HCT116 (cell line): ENCODE measurements around the gene IL31RA. TPM values are rescaled to one million over a fixed set of nuclear protein-coding genes. Genes with fewer than 3 reads are reported as not detected.

Experiments
- ATAC-seq: fragments of 200-7000 bp; cut with Tn5 transposase; 2 replicates; pipeline ENCODE4 v1.9.1; 2020; ENCODE audit warnings: mild to moderate bottlenecking, moderate library complexity
- BruUV-seq: library from RNA; stranded (reverse); fragments of 400-500 nt; replicated peaks from 2 replicates; lab custom pipeline; 2021; lab: Mats Ljungman, UMichigan
- CTCF ChIA-PET: fragments of 300-600 bp; sonication (Branson Sonifier 250); formaldehyde crosslinking; loops from one replicate; lab custom pipeline; 2021; ENCODE audit warnings: antibody characterized with exemption; lab: Charles Lee
- POLR2A ChIA-PET: fragments of 300-600, 350-600 bp; sonication (Branson Sonifier 250); formaldehyde crosslinking; loops from one replicate; lab custom pipeline; 2021; ENCODE audit warnings: antibody characterized with exemption; lab: Charles Lee
- RAD21 ChIA-PET, 2 experiments: fragments of 300-600 bp; sonication (Branson Sonifier 250); formaldehyde crosslinking; loops; one replicate each; lab custom pipeline; 2023; ENCODE audit warnings: low total read pairs in 2 of 2; ENCODE audit not compliant: uncharacterized antibody in 2 of 2, unreplicated experiment in 2 of 2, low non-redundant PET in 1 of 2; lab: Charles Lee
- DNase-seq: peaks from one replicate; pipeline ENCODE4 v3.0.0-alpha.2; 2010; ENCODE audit warnings: low read depth, low spot score
- H2AFZ ChIP-seq: fragments of 200-600 bp; shearing (Covaris generic), sonication (generic); 2 replicates; pipeline ENCODE4 v1.6.1; 2017; ENCODE audit warnings: low read depth, mixed run types, mixed read lengths, antibody characterized with exemption, low read length; ENCODE audit not compliant: poor library complexity, severe bottlenecking
- H3K27ac ChIP-seq: 2 replicates; pipeline ENCODE4 v1.5.1; 2012; ENCODE audit warnings: low read depth, low read length
- H3K27me3 ChIP-seq: fragments of 200-600 bp; sonication (generic); 2 replicates; pipeline ENCODE4 v1.6.1; 2016; ENCODE audit warnings: mixed run types, low read length, mixed read lengths; ENCODE audit not compliant: insufficient read depth
- H3K36me3 ChIP-seq, 2 experiments: fragments of 200-500 bp in 1 of 2; fragments of 200-600 bp in 1 of 2; sonication (Bioruptor generic) in 1 of 2; sonication (generic) in 1 of 2; 2 replicates each; pipeline versions ENCODE4 v1.5.1 to v1.6.1; 2014 to 2016; ENCODE audit warnings: low read length in 2 of 2, inconsistent platforms in 1 of 2, mixed read lengths in 1 of 2, mixed run types in 1 of 2; ENCODE audit not compliant: insufficient read depth in 2 of 2, control insufficient read depth in 1 of 2
- H3K4me1 ChIP-seq, 2 experiments: fragments of 200-600 bp in 1 of 2; sonication (generic) in 1 of 2; 2 replicates each; pipeline versions ENCODE4 v1.5.1 to v1.6.1; 2012 to 2017; ENCODE audit warnings: low read length in 2 of 2, inconsistent platforms in 1 of 2, mild to moderate bottlenecking in 1 of 2, mixed read lengths in 1 of 2, mixed run types in 1 of 2, moderate library complexity in 1 of 2; ENCODE audit not compliant: insufficient read depth in 2 of 2, control insufficient read depth in 1 of 2
- H3K4me2 ChIP-seq: fragments of 200-600 bp; sonication (generic); 2 replicates; pipeline ENCODE4 v1.6.1; 2017; ENCODE audit warnings: mixed run types, low read length, mixed read lengths
- H3K4me3 ChIP-seq, 2 experiments: fragments of 200-600 bp in 1 of 2; sonication (generic) in 1 of 2; replicated peaks in 1 of 2; 2 replicates each; pipeline ENCODE4 v1.5.1; 2011 to 2016; ENCODE audit warnings: low read length in 2 of 2, control low read depth in 1 of 2, low read depth in 1 of 2, mild to moderate bottlenecking in 1 of 2, mixed read lengths in 1 of 2, mixed run types in 1 of 2
- H3K79me2 ChIP-seq: fragments of 200-600 bp; sonication (generic); 2 replicates; pipeline ENCODE4 v1.6.1; 2017; ENCODE audit warnings: mild to moderate bottlenecking, mixed run types, low read length, moderate library complexity, mixed read lengths; ENCODE audit not compliant: insufficient read depth
- H3K9ac ChIP-seq: fragments of 200-600 bp; sonication (generic); 2 replicates; pipeline ENCODE4 v1.6.1; 2016; ENCODE audit warnings: low read length, mixed read lengths
- H3K9me2 ChIP-seq: fragments of 200-600 bp; sonication (generic), shearing (Covaris generic); 2 replicates; pipeline ENCODE4 v1.6.1; 2017; ENCODE audit warnings: mixed run types, mild to moderate bottlenecking, moderate library complexity; ENCODE audit not compliant: insufficient read depth
- H3K9me3 ChIP-seq, 2 experiments: fragments of 200-500 bp in 1 of 2; fragments of 200-600 bp in 1 of 2; sonication (Bioruptor generic) in 1 of 2; sonication (generic) in 1 of 2; 2 replicates each; pipeline ENCODE4 v1.6.1; 2014 to 2017; ENCODE audit warnings: low read length in 2 of 2, mixed read lengths in 2 of 2, inconsistent platforms in 1 of 2, low read depth in 1 of 2, mild to moderate bottlenecking in 1 of 2, mixed run types in 1 of 2, moderate library complexity in 1 of 2; ENCODE audit not compliant: control insufficient read depth in 1 of 2, insufficient read depth in 1 of 2
- H4K20me1 ChIP-seq: fragments of 200-600 bp; sonication (generic), shearing (Covaris generic); 2 replicates; pipeline ENCODE4 v1.6.1; 2017; ENCODE audit warnings: mixed run types, mild to moderate bottlenecking, moderate library complexity; ENCODE audit not compliant: insufficient read depth
- ATF3 ChIP-seq: IDR thresholded peaks from 2 replicates; pipeline ENCODE4 v1.6.1; 2012
- CBX3 ChIP-seq: IDR thresholded peaks from 2 replicates; pipeline ENCODE4 v1.6.1; 2012; ENCODE audit warnings: low read depth
- CEBPB ChIP-seq: IDR thresholded peaks from 2 replicates; pipeline ENCODE4 v1.6.1; 2012; ENCODE audit warnings: low read depth
- ELF1 ChIP-seq: IDR thresholded peaks from 2 replicates; pipeline ENCODE4 v1.6.1; 2012; ENCODE audit warnings: low read depth, borderline replicate concordance
- EZH2 ChIP-seq: fragments of 200-600 bp; sonication (generic); IDR thresholded peaks from 2 replicates; pipeline ENCODE4 v1.6.1; 2017; ENCODE audit warnings: antibody characterized with exemption, mixed run types
- EZH2phosphoT487 ChIP-seq: fragments of 200-600 bp; IDR thresholded peaks from 2 replicates; pipeline ENCODE4 v1.6.1; 2018; ENCODE audit warnings: antibody characterized with exemption, borderline replicate concordance
- MAX ChIP-seq: IDR thresholded peaks from 2 replicates; pipeline ENCODE4 v1.6.1; 2012
- POLR2AphosphoS5 ChIP-seq: IDR thresholded peaks from 2 replicates; pipeline ENCODE4 v1.6.1; 2011; ENCODE audit warnings: mild to moderate bottlenecking, low read depth, low read length, moderate library complexity
- SIN3A ChIP-seq: IDR thresholded peaks from 2 replicates; pipeline ENCODE4 v1.6.1; 2012; ENCODE audit warnings: low read depth
- TCF7L2 ChIP-seq: IDR thresholded peaks from 2 replicates; pipeline ENCODE4 v1.7.0; 2011; ENCODE audit warnings: borderline replicate concordance, inconsistent platforms; ENCODE audit not compliant: insufficient read depth, insufficient read length; ENCODE audit errors: extremely low read depth
- YY1 ChIP-seq: IDR thresholded peaks from 2 replicates; pipeline ENCODE4 v1.6.1; 2011; ENCODE audit warnings: low read length, low read depth, moderate library complexity, mild to moderate bottlenecking; ENCODE audit not compliant: insufficient replicate concordance; ENCODE audit errors: extremely low read depth
- ZBTB33 ChIP-seq: IDR thresholded peaks from 2 replicates; pipeline ENCODE4 v1.6.1; 2011; ENCODE audit warnings: mild to moderate bottlenecking, low read length, moderate library complexity; ENCODE audit not compliant: insufficient replicate concordance; ENCODE audit errors: extremely low read depth
- ZFX ChIP-seq: fragments of 450-650 bp; IDR thresholded peaks from 2 replicates; pipeline ENCODE4 v1.6.1; 2017
- ZNF274 ChIP-seq: fragments of 200-500 bp; sonication (Bioruptor generic); IDR thresholded peaks from 2 replicates; pipeline ENCODE4 v1.6.1; 2014; ENCODE audit warnings: mild to moderate bottlenecking, low read depth, low read length, inconsistent platforms
- intact Hi-C: fragments of 100-400 bp; cut with micrococcal nuclease; formaldehyde crosslinking; loops from 2 replicates; pipeline ENCODE4 v1.10.0; 2022
- total RNA-seq: library from RNA; stranded (reverse); gene quantifications from one replicate; pipeline ENCODE4 v1.2.1, GENCODE V29; 2021; ENCODE audit not compliant: unreplicated experiment
- TF ChIP-seq, protein P1 (sequence below): IDR thresholded peaks from 2 replicates; pipeline ENCODE4 v1.6.1; 2012; ENCODE audit warnings: low read depth
- TF ChIP-seq, protein P2 (sequence below), 3 experiments: fragments of 200-600 bp in 1 of 3; sonication (generic) in 1 of 3; IDR thresholded peaks in 2 of 3; conservative IDR thresholded peaks in 1 of 3; 2 replicates each; pipeline ENCODE4 v1.5.1; 2012 to 2017; ENCODE audit warnings: low read depth in 2 of 3, low read length in 2 of 3, antibody characterized with exemption in 1 of 3, borderline replicate concordance in 1 of 3, control low read depth in 1 of 3, mild to moderate bottlenecking in 1 of 3, mixed read lengths in 1 of 3, mixed run types in 1 of 3, moderate library complexity in 1 of 3; ENCODE audit not compliant: insufficient read depth in 1 of 3

IL31RA gene
- total RNA-seq, 1 experiment from 2014 or later, result 0.59 TPM

- no TSS peak for BruUV-seq
- no peaks in the 10 kb centered on the region for H3K79me2 ChIP-seq
- intact Hi-C loops, result no loop called here
- no peaks in the 10 kb centered on the region for H3K36me3 ChIP-seq
- DNase-seq (no peak), ATAC-seq (no peak)
- no peaks in the 10 kb centered on the region for H3K27me3 ChIP-seq
- no peak for TF ChIP-seq ZFX
- TF ChIP-seq CEBPB, result no peak
- TF ChIP-seq ELF1, result no peak
- TF ChIP-seq EZH2, result no peak
- TF ChIP-seq TCF7L2, result no peak
- TF ChIP-seq YY1, result no peak
- TF ChIP-seq, protein P1, sequence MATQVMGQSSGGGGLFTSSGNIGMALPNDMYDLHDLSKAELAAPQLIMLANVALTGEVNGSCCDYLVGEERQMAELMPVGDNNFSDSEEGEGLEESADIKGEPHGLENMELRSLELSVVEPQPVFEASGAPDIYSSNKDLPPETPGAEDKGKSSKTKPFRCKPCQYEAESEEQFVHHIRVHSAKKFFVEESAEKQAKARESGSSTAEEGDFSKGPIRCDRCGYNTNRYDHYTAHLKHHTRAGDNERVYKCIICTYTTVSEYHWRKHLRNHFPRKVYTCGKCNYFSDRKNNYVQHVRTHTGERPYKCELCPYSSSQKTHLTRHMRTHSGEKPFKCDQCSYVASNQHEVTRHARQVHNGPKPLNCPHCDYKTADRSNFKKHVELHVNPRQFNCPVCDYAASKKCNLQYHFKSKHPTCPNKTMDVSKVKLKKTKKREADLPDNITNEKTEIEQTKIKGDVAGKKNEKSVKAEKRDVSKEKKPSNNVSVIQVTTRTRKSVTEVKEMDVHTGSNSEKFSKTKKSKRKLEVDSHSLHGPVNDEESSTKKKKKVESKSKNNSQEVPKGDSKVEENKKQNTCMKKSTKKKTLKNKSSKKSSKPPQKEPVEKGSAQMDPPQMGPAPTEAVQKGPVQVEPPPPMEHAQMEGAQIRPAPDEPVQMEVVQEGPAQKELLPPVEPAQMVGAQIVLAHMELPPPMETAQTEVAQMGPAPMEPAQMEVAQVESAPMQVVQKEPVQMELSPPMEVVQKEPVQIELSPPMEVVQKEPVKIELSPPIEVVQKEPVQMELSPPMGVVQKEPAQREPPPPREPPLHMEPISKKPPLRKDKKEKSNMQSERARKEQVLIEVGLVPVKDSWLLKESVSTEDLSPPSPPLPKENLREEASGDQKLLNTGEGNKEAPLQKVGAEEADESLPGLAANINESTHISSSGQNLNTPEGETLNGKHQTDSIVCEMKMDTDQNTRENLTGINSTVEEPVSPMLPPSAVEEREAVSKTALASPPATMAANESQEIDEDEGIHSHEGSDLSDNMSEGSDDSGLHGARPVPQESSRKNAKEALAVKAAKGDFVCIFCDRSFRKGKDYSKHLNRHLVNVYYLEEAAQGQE, result no peak
- no peak for TF ChIP-seq EZH2phosphoT487
- no peak for TF ChIP-seq SIN3A
- TF ChIP-seq ATF3, result no peak
- TF ChIP-seq CBX3, result no peak
- no peak for TF ChIP-seq POLR2AphosphoS5
- TF ChIP-seq, protein P2, sequence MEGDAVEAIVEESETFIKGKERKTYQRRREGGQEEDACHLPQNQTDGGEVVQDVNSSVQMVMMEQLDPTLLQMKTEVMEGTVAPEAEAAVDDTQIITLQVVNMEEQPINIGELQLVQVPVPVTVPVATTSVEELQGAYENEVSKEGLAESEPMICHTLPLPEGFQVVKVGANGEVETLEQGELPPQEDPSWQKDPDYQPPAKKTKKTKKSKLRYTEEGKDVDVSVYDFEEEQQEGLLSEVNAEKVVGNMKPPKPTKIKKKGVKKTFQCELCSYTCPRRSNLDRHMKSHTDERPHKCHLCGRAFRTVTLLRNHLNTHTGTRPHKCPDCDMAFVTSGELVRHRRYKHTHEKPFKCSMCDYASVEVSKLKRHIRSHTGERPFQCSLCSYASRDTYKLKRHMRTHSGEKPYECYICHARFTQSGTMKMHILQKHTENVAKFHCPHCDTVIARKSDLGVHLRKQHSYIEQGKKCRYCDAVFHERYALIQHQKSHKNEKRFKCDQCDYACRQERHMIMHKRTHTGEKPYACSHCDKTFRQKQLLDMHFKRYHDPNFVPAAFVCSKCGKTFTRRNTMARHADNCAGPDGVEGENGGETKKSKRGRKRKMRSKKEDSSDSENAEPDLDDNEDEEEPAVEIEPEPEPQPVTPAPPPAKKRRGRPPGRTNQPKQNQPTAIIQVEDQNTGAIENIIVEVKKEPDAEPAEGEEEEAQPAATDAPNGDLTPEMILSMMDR (IDR thresholded peaks at IDR 0.05 in 2 of 3, conservative IDR thresholded peaks at IDR 0.05 in 1 of 3; ENCODE audit: borderline replicate concordance in 1 of 3, insufficient read depth in 1 of 3, low read depth in 2 of 3, low read length in 2 of 3), result no peak
- no peak for TF ChIP-seq ZNF274
- no peak for TF ChIP-seq MAX
- no peak for TF ChIP-seq ZBTB33
- H3K4me3 ChIP-seq, result no peak overlapping the region
- CTCF ChIA-PET, result no interaction called here
- POLR2A ChIA-PET, result no interaction called here
- H2AFZ ChIP-seq, result no peak overlapping the region
- H3K9ac ChIP-seq, result no peak overlapping the region
- no peak overlapping the region for H3K27ac ChIP-seq
- H3K9me3 ChIP-seq, result no peaks in the 10 kb centered on the region; a peak in 1 of 4 replicates
- H3K4me2 ChIP-seq, result no peak overlapping the region
- no peaks in the 10 kb centered on the region for H4K20me1 ChIP-seq
- H3K9me2 ChIP-seq, result no peaks in the 10 kb centered on the region
- RAD21 ChIA-PET, result no interaction called here
- peaks cover 2 to 12% of the 10 kb centered on the region in 2 experiments; a peak in 3 of 4 replicates for H3K4me1 ChIP-seq
These were observed 22.1 kb downstream of the IL31RA start for GRCh38 chr5:55873234-55873633.
